Colonic mucosa (tissue), 4 donors: ENCODE data around the gene PSMB10. TPM values are rescaled to one million over a fixed set of nuclear protein-coding genes. Genes with fewer than 3 reads are reported as not detected.

ENCODE experiments used
- DNase-seq: peaks from one replicate; pipeline ENCODE4 v3.0.0-alpha.2; 2020
- H3K27ac ChIP-seq: fragments of 200-600 bp; one replicate; pipeline ENCODE4 v1.8.0; 2021
- H3K27me3 ChIP-seq: fragments of 200-600 bp; one replicate; pipeline ENCODE4 v1.8.0; 2021
- H3K36me3 ChIP-seq: fragments of 200-600 bp; one replicate; pipeline ENCODE4 v1.8.0; 2021
- H3K4me1 ChIP-seq: fragments of 200-600 bp; one replicate; pipeline ENCODE4 v1.8.0; 2021; ENCODE audit warnings: mild to moderate bottlenecking
- H3K4me3 ChIP-seq: fragments of 200-600 bp; one replicate; pipeline ENCODE4 v1.8.0; 2021
- H3K9ac ChIP-seq, 2 donors: one replicate each; pipeline ENCODE4 v1.7.0; 2013; ENCODE audit warnings: control low read depth in 2 of 2, low read depth in 2 of 2, low read length in 2 of 2
- H3K9me3 ChIP-seq: fragments of 200-600 bp; one replicate; pipeline ENCODE4 v1.8.0; 2021
- CTCF ChIP-seq: fragments of 200-600 bp; IDR thresholded peaks from one replicate; pipeline ENCODE4 v1.8.0; 2022; ENCODE audit warnings: antibody characterized with exemption, mild to moderate bottlenecking
- intact Hi-C: fragments of 100-400 bp; cut with DNase I; formaldehyde crosslinking; loops from one replicate; pipeline ENCODE4 v1.14.1; 2022
- total RNA-seq, 2 donors: library from RNA; stranded (reverse); fragmentation: NEBNext Ultra II Directional in 1 of 2; extraction: Animal tissue kit (Norgen Biotek cat#: 25700) in 1 of 2; gene quantifications; one replicate each; pipeline ENCODE4 v1.2.1, GENCODE V29; 2021
- donor health status: healthy.
- donor health status: DM: no; HTN: no; CAD: no.
- donor health status: DM: no; HTN: no; CAD: no.

Gene PSMB10
- total RNA-seq, 2 donors from 2014 or later, result 120 to 124 TPM

GRCh38 chr16:67928147-67928546 is 8.5 kb downstream of the PSMB10 start:
- intact Hi-C loops, result loop anchor here (2.0 to 10.0 kb wide), 3 partner anchors 45 to 251 kb away; no protein-coding TSS in a partner anchor
- no peak for DNase-seq
- H3K4me1 ChIP-seq, result no peaks in the 10 kb centered on the region
- no peaks in the 10 kb centered on the region for H3K27me3 ChIP-seq
- H3K9ac ChIP-seq, result peak overlapping the region in 1 of 2 donors; percentile 49
- no peak overlapping the region for H3K4me3 ChIP-seq
- no peak overlapping the region for H3K27ac ChIP-seq
- no peaks in the 10 kb centered on the region for H3K9me3 ChIP-seq
- no peak for TF ChIP-seq CTCF
- no peaks in the 10 kb centered on the region for H3K36me3 ChIP-seq

GRCh38 chr16:67927131-67927941 is 9.3 kb downstream of the PSMB10 start:
- Histone ChIP-seq H3K4me3 (no peak overlapping the region), H3K27ac (no peak overlapping the region), H3K36me3 (no peaks in the 10 kb centered on the region), H3K27me3 (no peaks in the 10 kb centered on the region), H3K9ac (no peak overlapping the region), H3K9me3 (no peaks in the 10 kb centered on the region), H3K4me1 (no peaks in the 10 kb centered on the region)
- intact Hi-C loops, result loop anchor here (5.0 to 10.0 kb wide), 2 partner anchors 113 to 250 kb away; no protein-coding TSS in a partner anchor
- no peak for TF ChIP-seq CTCF
- no peak for DNase-seq

DNA sequence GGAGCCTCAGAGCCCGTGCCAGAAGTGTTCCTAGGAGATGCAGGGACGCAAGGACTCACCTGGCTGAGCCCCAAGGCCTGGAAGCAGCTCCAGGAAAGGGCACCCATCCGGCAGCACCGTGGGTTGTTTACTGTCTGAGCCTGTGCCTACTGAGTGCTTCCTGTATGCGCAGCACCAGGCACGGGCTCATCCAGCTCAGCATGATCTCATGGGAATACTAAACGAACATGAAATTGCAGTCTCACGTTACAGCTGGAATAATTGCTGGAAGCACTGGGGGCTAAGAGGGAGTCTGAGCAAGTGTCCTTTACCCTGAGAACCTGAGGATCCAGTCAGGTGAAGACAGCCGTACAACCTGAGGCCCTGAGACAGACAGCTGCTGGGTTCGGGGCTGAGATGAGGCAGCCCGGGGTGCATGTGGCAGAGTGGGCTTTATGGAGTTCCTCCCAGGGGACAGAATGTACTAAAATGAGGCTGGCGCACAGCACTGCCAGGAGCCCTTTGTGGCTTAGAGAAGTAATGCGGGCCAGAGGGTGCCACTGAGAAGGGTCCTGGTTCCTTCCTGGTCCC is 10.4 kb downstream of the PSMB10 start:
- intact Hi-C loops, result loop anchor here (5.0 to 10.0 kb wide), 2 partner anchors 111 to 249 kb away; no protein-coding TSS in a partner anchor
- Histone ChIP-seq H3K27ac (no peak overlapping the region), H3K4me1 (no peaks in the 10 kb centered on the region), H3K27me3 (no peaks in the 10 kb centered on the region), H3K9me3 (no peaks in the 10 kb centered on the region), H3K4me3 (no peak overlapping the region), H3K36me3 (no peaks in the 10 kb centered on the region), H3K9ac (no peak overlapping the region)
- TF ChIP-seq CTCF, result no peak
- no peak for DNase-seq

DNA sequence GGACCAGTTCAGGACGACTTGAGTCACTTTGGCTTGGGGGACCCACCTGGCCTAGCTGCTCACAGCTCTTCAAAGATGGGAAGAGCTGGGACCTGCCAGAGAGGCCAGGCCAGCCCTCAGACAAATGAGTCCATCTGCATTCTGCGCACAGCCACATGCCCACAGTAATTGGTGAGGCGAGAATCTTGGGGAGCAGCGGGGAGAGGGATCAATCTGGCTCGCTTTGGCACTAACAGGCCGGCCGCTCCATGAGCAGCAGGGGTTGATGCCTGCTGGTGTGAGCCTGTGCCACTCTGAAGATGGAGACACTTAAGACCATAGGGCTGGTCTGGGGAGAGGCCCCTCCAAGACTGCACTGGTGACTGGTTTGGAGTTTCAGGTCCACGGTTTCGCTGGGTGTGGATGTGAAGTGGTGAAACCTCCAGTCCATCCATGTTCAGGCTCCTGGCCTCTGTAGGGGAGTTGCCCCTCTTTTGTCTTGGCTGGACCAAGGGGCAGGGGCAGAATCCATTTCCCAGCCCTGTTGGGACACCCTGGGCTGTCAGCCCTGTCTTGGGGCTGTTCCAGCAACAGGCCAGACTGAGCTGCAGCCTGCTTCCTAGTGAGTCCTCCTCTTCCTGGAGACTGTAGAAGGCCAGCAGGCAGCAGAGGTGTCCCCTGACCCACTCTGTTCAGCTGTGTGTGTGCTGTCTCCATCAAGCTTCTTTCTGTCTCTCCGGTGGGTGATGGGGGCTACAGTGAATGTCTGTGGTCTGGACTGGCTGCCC is 12.3 kb downstream of the PSMB10 start:
- H3K27me3 ChIP-seq, result no peaks in the 10 kb centered on the region
- no peaks in the 10 kb centered on the region for H3K4me1 ChIP-seq
- intact Hi-C loops, result loop anchor here (10.0 kb wide), 1 partner anchor 110 kb away; no protein-coding TSS in a partner anchor
- no peak overlapping the region for H3K27ac ChIP-seq
- no peak for DNase-seq
- H3K36me3 ChIP-seq, result no peaks in the 10 kb centered on the region
- H3K4me3 ChIP-seq, result no peak overlapping the region
- no peaks in the 10 kb centered on the region for H3K9me3 ChIP-seq
- TF ChIP-seq CTCF, result no peak
- H3K9ac ChIP-seq, result no peak overlapping the region

GRCh38 chr16:67923414-67924116 is 13.1 kb downstream of the PSMB10 start:
- no peak for TF ChIP-seq CTCF
- Histone ChIP-seq H3K36me3 (no peaks in the 10 kb centered on the region), H3K27me3 (no peaks in the 10 kb centered on the region), H3K9ac (no peak overlapping the region), H3K4me3 (no peak overlapping the region), H3K9me3 (no peaks in the 10 kb centered on the region), H3K27ac (no peak overlapping the region), H3K4me1 (no peaks in the 10 kb centered on the region)
- no peak for DNase-seq
- intact Hi-C loops, result loop anchor here (10.0 kb wide), 1 partner anchor 109 kb away; no protein-coding TSS in a partner anchor
